ENCODE measurements around the gene ELMO3. TPM values are rescaled to one million over a fixed set of nuclear protein-coding genes. Genes with fewer than 3 reads are reported as not detected.

Gene ELMO3
- total RNA-seq, 1 experiment from 2014 or later = 8.6 TPM

- Histone ChIP-seq H4K5ac (ENCODE audit: insufficient read length, low read depth, low read length) (no peak within 1 kb of the TSS), H2BK12ac (ENCODE audit: insufficient read length, low read depth, low read length) (no peak within 1 kb of the TSS), H3K79me2 (ENCODE audit: insufficient read depth, low read length) (no peaks in the 10 kb centered on the region; the same call in 1 of the 2 replicates), H3K27ac (ENCODE audit: insufficient read length, low read depth, low read length) (no peak within 1 kb of the TSS), H3K4me1 (ENCODE audit: insufficient read depth, low read length) (peaks cover 4% of the 10 kb centered on the region; the same call in 1 of the 2 replicates), H3K23me2 (ENCODE audit: insufficient read length, low read depth, low read length, poor library complexity, severe bottlenecking) (peaks cover 31% of the 10 kb centered on the region), H2AFZ (ENCODE audit: low read length) (no peak within 1 kb of the TSS), H3K23ac (ENCODE audit: insufficient read length, low read depth, low read length) (no peak within 1 kb of the TSS), H3K4ac (ENCODE audit: low read depth, low read length) (no peak within 1 kb of the TSS), H3K14ac (ENCODE audit: insufficient read depth, low read length) (peak within 1 kb of the TSS; percentile 80), H3K9ac (ENCODE audit: extremely low read depth, insufficient read length, low read length) (peak within 1 kb of the TSS; percentile 46), H2AK5ac (ENCODE audit: insufficient read length, low read length) (no peak within 1 kb of the TSS), H4K91ac (ENCODE audit: insufficient read length, low read depth, low read length) (no peak within 1 kb of the TSS), H3K79me1 (ENCODE audit: insufficient read depth, low read depth, low read length, poor library complexity, severe bottlenecking) (no peaks in the 10 kb centered on the region), H3K56ac (ENCODE audit: insufficient read length, low read depth, low read length) (no peak within 1 kb of the TSS), H4K20me1 (ENCODE audit: control insufficient read depth, insufficient read depth, insufficient read length) (no peaks in the 10 kb centered on the region), H3T11ph (ENCODE audit: low read length) (no peak within 1 kb of the TSS), H3K18ac (ENCODE audit: insufficient read length, low read depth, low read length) (peak within 1 kb of the TSS; percentile 75), H3K4me2 (ENCODE audit: insufficient read depth, insufficient read length, low read length) (peak within 1 kb of the TSS; percentile 65), H2BK20ac (ENCODE audit: low read depth, low read length, poor library complexity, severe bottlenecking) (no peak within 1 kb of the TSS), H3K9me3 (ENCODE audit: control insufficient read depth, low read depth, low read length) (no peaks in the 10 kb centered on the region), H4K8ac (replicated peaks; ENCODE audit: insufficient read length, low read depth, low read length) (no peak within 1 kb of the TSS), H2BK15ac (ENCODE audit: low read depth, low read length) (no peak within 1 kb of the TSS), H2BK120ac (ENCODE audit: low read depth, low read length, poor library complexity, severe bottlenecking) (no peak within 1 kb of the TSS), H2BK5ac (ENCODE audit: insufficient read length, low read length) (no peak within 1 kb of the TSS), H3K27me3 (ENCODE audit: insufficient read depth, low read length) (no peaks in the 10 kb centered on the region; the same call in 1 of the 2 replicates)
- WGBS (ENCODE audit: extremely low coverage, insufficient read length, low lambda C conversion rate) = no CpG with 5 or more reads among the region's 60 CpGs
- H3K9me3 Mint-ChIP-seq = no peaks in the 10 kb centered on the region
- peak; percentile 97 for DNase-seq
- peaks cover 24% of the 10 kb centered on the region for H3K27me3 Mint-ChIP-seq (ENCODE audit: low read depth)
- peak within 1 kb of the TSS; percentile 86 to 94 for H3K4me3 Mint-ChIP-seq
- peaks cover 34 to 41% of the 10 kb centered on the region in 2 experiments for H3K4me1 Mint-ChIP-seq
- H3K27ac Mint-ChIP-seq = peak within 1 kb of the TSS in 2 of 3 experiments; percentile 87 to 95; a peak in 5 of 7 replicates
- no peak for TF ChIP-seq CTCF (conservative IDR thresholded peaks at IDR 0.05)
- H3K36me3 Mint-ChIP-seq (ENCODE audit: insufficient read depth in 1 of 3, low read depth in 3 of 3) = no peaks in the 10 kb centered on the region; a peak in 1 of 7 replicates
Measured at GRCh38 chr16:67247192-67248072, 48.5 kb downstream of the ELMO3 start, which contains the start of gene FHOD1. FHOD1 (minus strand) TSS chr16:67247481; CDS start chr16:67247410, 71 bp downstream.

All from H9 (cell line).